Measurements from ENCODE around the gene RNF207. TPM values are rescaled to one million over a fixed set of nuclear protein-coding genes. Genes with fewer than 3 reads are reported as not detected.

Gene RNF207
- total and polyA plus RNA-seq, 2 of the 8 experiments (the other 6 are each of a cell fraction or from before 2014, with no cell fraction given) = 3.9 to 5.4 TPM

GRCh38 chr1:6163191-6163972 is 42.5 kb upstream of the RNF207 start (continued):
- TF ChIP-seq GABPA (IDR thresholded peaks at IDR 0.05; ENCODE audit: borderline replicate concordance, insufficient read depth, low read length) (no peak), SP4 (IDR thresholded peaks at IDR 0.05; ENCODE audit: low read length) (no peak), JUND (IDR thresholded peaks at IDR 0.05; ENCODE audit: low read length) (no peak), ASH2L (IDR thresholded peaks at IDR 0.05; ENCODE audit: low read length) (no peak), KDM5A (IDR thresholded peaks at IDR 0.05; ENCODE audit: low read length) (no peak), MAX (IDR thresholded peaks at IDR 0.05) (no peak)
